Subcutaneous adipose tissue (tissue), 4 donors: ENCODE data around the gene GALNT9. TPM values are rescaled to one million over a fixed set of nuclear protein-coding genes. Genes with fewer than 3 reads are reported as not detected.

ENCODE experiments used
- CTCF ChIP-seq: fragments of 450-650 bp; IDR thresholded peaks from one replicate; pipeline ENCODE4 v1.5.1; 2016; ENCODE audit warnings: low read depth, mild to moderate bottlenecking, control low read depth, antibody characterized with exemption, moderate library complexity
- total RNA-seq, 4 donors: library from RNA; depleted of rRNA; stranded (reverse); fragments of >200 nt; gene quantifications; one replicate each; pipeline ENCODE4 v1.1.0, GENCODE V29; 2016

GALNT9 gene
- total RNA-seq, 4 donors from 2014 or later, result not detected

- TF ChIP-seq CTCF, result no peak
Observed at GRCh38 chr12:132260721-132261120, 68.7 kb downstream of the GALNT9 start.

GRCh38 chr12:132259872-132260695 is 69.3 kb downstream of the GALNT9 start:
- no peak for TF ChIP-seq CTCF

- TF ChIP-seq CTCF, result no peak
Observed at GRCh38 chr12:132259364-132259871, 70.0 kb downstream of the GALNT9 start.

GRCh38 chr12:132258543-132258942 is 70.8 kb downstream of the GALNT9 start:
- no peak for TF ChIP-seq CTCF

- TF ChIP-seq CTCF, result no peak
Observed at GRCh38 chr12:132257955-132258490, 71.4 kb downstream of the GALNT9 start.

GRCh38 chr12:132257206-132257954 is 72.0 kb downstream of the GALNT9 start:
- no peak for TF ChIP-seq CTCF

- TF ChIP-seq CTCF, result no peak
Observed at GRCh38 chr12:132256646-132257045, 72.7 kb downstream of the GALNT9 start.
